ENCODE results near the gene LMX1B.

The LMX1B gene

GRCh38 chr9:126698756-126699155 is 85.0 kb downstream of the LMX1B start:
- Mint-ChIP-seq H3K4me3 (no peak overlapping the region), H3K9me3 (no peaks in the 10 kb centered on the region), H3K4me1 (peaks cover 3% of the 10 kb centered on the region), H3K27ac (no peak overlapping the region), H3K27me3 (peaks cover 22% of the 10 kb centered on the region), H3K36me3 (no peaks in the 10 kb centered on the region)
- ATAC-seq (ENCODE audit: low read depth) (no peak), DNase-seq (ENCODE audit: low spot score in 2 of 2) (no peak)

- ATAC-seq (ENCODE audit: low read depth) (no peak), DNase-seq (ENCODE audit: low spot score in 2 of 2) (no peak)
- Mint-ChIP-seq H3K4me1 (peaks cover 3% of the 10 kb centered on the region), H3K4me3 (no peak overlapping the region), H3K36me3 (no peaks in the 10 kb centered on the region), H3K27me3 (peaks cover 27% of the 10 kb centered on the region), H3K27ac (no peak overlapping the region), H3K9me3 (no peaks in the 10 kb centered on the region)
Observed at GRCh38 chr9:126699401-126699881, 85.7 kb downstream of the LMX1B start.

GRCh38 chr9:126700296-126700695 is 86.6 kb downstream of the LMX1B start:
- no peak for ATAC-seq (ENCODE audit: low read depth)
- Mint-ChIP-seq H3K4me3 (no peak overlapping the region), H3K27ac (no peak overlapping the region), H3K36me3 (no peaks in the 10 kb centered on the region), H3K9me3 (no peaks in the 10 kb centered on the region), H3K4me1 (peaks cover 5% of the 10 kb centered on the region), H3K27me3 (peaks cover 24% of the 10 kb centered on the region)
- DNase-seq (ENCODE audit: low spot score in 2 of 2), result no peak

GRCh38 chr9:126700903-126701812 is 87.4 kb downstream of the LMX1B start:
- no peaks in the 10 kb centered on the region for H3K9me3 Mint-ChIP-seq
- H3K4me3 Mint-ChIP-seq, result no peak overlapping the region
- no peaks in the 10 kb centered on the region for H3K36me3 Mint-ChIP-seq
- H3K4me1 Mint-ChIP-seq, result peaks cover 8% of the 10 kb centered on the region
- no peak overlapping the region for H3K27ac Mint-ChIP-seq
- no peak for DNase-seq (ENCODE audit: low spot score in 2 of 2)
- no peak for ATAC-seq (ENCODE audit: low read depth)
- peaks cover 22% of the 10 kb centered on the region for H3K27me3 Mint-ChIP-seq

- Mint-ChIP-seq H3K4me1 (peaks cover 11% of the 10 kb centered on the region), H3K27ac (no peak overlapping the region), H3K9me3 (no peaks in the 10 kb centered on the region), H3K4me3 (no peak overlapping the region), H3K27me3 (peaks cover 20% of the 10 kb centered on the region), H3K36me3 (no peaks in the 10 kb centered on the region)
- DNase-seq (ENCODE audit: low spot score in 2 of 2) (no peak), ATAC-seq (ENCODE audit: low read depth) (no peak)
Observed at GRCh38 chr9:126701813-126702140, 88.0 kb downstream of the LMX1B start.

GRCh38 chr9:126702151-126703001 is 88.6 kb downstream of the LMX1B start:
- no peak overlapping the region for H3K27ac Mint-ChIP-seq
- no peaks in the 10 kb centered on the region for H3K9me3 Mint-ChIP-seq
- H3K4me3 Mint-ChIP-seq, result no peak overlapping the region
- ATAC-seq (ENCODE audit: low read depth), result no peak
- H3K4me1 Mint-ChIP-seq, result peaks cover 11% of the 10 kb centered on the region
- H3K36me3 Mint-ChIP-seq, result no peaks in the 10 kb centered on the region
- DNase-seq (ENCODE audit: low spot score in 2 of 2), result no peak
- H3K27me3 Mint-ChIP-seq, result peaks cover 20% of the 10 kb centered on the region

- no peak for DNase-seq (ENCODE audit: low spot score in 2 of 2)
- no peaks in the 10 kb centered on the region for H3K36me3 Mint-ChIP-seq
- ATAC-seq (ENCODE audit: low read depth), result no peak
- H3K4me1 Mint-ChIP-seq, result peaks cover 11% of the 10 kb centered on the region
- H3K4me3 Mint-ChIP-seq, result no peak overlapping the region
- no peak overlapping the region for H3K27ac Mint-ChIP-seq
- peaks cover 20% of the 10 kb centered on the region for H3K27me3 Mint-ChIP-seq
- H3K9me3 Mint-ChIP-seq, result no peaks in the 10 kb centered on the region
Observed at GRCh38 chr9:126703002-126703865, 89.5 kb downstream of the LMX1B start.

- Mint-ChIP-seq H3K36me3 (no peaks in the 10 kb centered on the region), H3K27me3 (peaks cover 22% of the 10 kb centered on the region), H3K27ac (no peak overlapping the region), H3K4me3 (no peak overlapping the region), H3K4me1 (peaks cover 11% of the 10 kb centered on the region), H3K9me3 (no peaks in the 10 kb centered on the region)
- DNase-seq (ENCODE audit: low spot score in 2 of 2) (no peak), ATAC-seq (ENCODE audit: low read depth) (no peak)
Observed at GRCh38 chr9:126703866-126704156, 90.1 kb downstream of the LMX1B start.

GRCh38 chr9:126704157-126704891 is 90.6 kb downstream of the LMX1B start:
- H3K36me3 Mint-ChIP-seq, result no peaks in the 10 kb centered on the region
- no peak overlapping the region for H3K27ac Mint-ChIP-seq
- ATAC-seq (ENCODE audit: low read depth) (no peak), DNase-seq (ENCODE audit: low spot score in 2 of 2) (peak in 1 of 2 donors; percentile 12)
- no peak overlapping the region for H3K4me3 Mint-ChIP-seq
- no peaks in the 10 kb centered on the region for H3K9me3 Mint-ChIP-seq
- H3K27me3 Mint-ChIP-seq, result peaks cover 22% of the 10 kb centered on the region
- H3K4me1 Mint-ChIP-seq, result peaks cover 11% of the 10 kb centered on the region

- peak overlapping the region; percentile 43 for H3K4me3 Mint-ChIP-seq
- H3K4me1 Mint-ChIP-seq, result peaks cover 9% of the 10 kb centered on the region
- peaks cover 22% of the 10 kb centered on the region for H3K27me3 Mint-ChIP-seq
- DNase-seq (ENCODE audit: low spot score in 2 of 2) (peak; percentile 88 to 89), ATAC-seq (ENCODE audit: low read depth) (peak; percentile 75)
- no peak overlapping the region for H3K27ac Mint-ChIP-seq
- no peaks in the 10 kb centered on the region for H3K36me3 Mint-ChIP-seq
- no peaks in the 10 kb centered on the region for H3K9me3 Mint-ChIP-seq
Observed at GRCh38 chr9:126704892-126705766, 91.4 kb downstream of the LMX1B start.

GRCh38 chr9:126705767-126706697 is 92.3 kb downstream of the LMX1B start:
- Mint-ChIP-seq H3K9me3 (no peaks in the 10 kb centered on the region), H3K27ac (no peak overlapping the region), H3K4me1 (peaks cover 9% of the 10 kb centered on the region), H3K36me3 (no peaks in the 10 kb centered on the region), H3K4me3 (no peak overlapping the region), H3K27me3 (peaks cover 21% of the 10 kb centered on the region)
- ATAC-seq (ENCODE audit: low read depth) (peak; percentile 80), DNase-seq (ENCODE audit: low spot score in 2 of 2) (peak; percentile 79 to 85)

- Mint-ChIP-seq H3K36me3 (no peaks in the 10 kb centered on the region), H3K4me3 (no peak overlapping the region), H3K27ac (no peak overlapping the region), H3K4me1 (peaks cover 9% of the 10 kb centered on the region), H3K9me3 (no peaks in the 10 kb centered on the region), H3K27me3 (peaks cover 16% of the 10 kb centered on the region)
- no peak for DNase-seq (ENCODE audit: low spot score in 2 of 2)
- no peak for ATAC-seq (ENCODE audit: low read depth)
Observed at GRCh38 chr9:126706698-126707053, 92.9 kb downstream of the LMX1B start.

All from memory B cell (primary cell).